GM18498 (cell line): Measurements from ENCODE around the gene RBM7.
A peak's percentile ranks its signal among the peaks of the same experiment; 100 is the strongest.

Experiments
- ATAC-seq: cut with Tn5 transposase; IDR thresholded peaks from one replicate; pipeline ENCODE4 v1.9.1; 2021; ENCODE audit warnings: mild to moderate bottlenecking, moderate library complexity; ENCODE audit not compliant: unreplicated experiment

Gene RBM7

GRCh38 chr11:114400216-114400914 lies at the start of gene RBM7, which contains the start of gene C11orf71:
TSS of gene RBM7 (plus strand) at chr11:114400666. CDS start at chr11:114400672, 6 bp downstream.
TSS of gene C11orf71 (minus strand) at chr11:114400511. CDS start at chr11:114400331, 180 bp downstream.
- ATAC-seq: peak; percentile 95

- no peak for ATAC-seq
These were observed 47.0 kb upstream of the RBM7 start for GRCh38 chr11:114353443-114353842.

- no peak for ATAC-seq
These were observed 46.4 kb upstream of the RBM7 start for GRCh38 chr11:114354076-114354475.

- no peak for ATAC-seq
These were observed 41.8 kb upstream of the RBM7 start for GRCh38 chr11:114358716-114359115.

- no peak for ATAC-seq
These were observed 41.1 kb upstream of the RBM7 start for GRCh38 chr11:114359342-114359741.

- ATAC-seq: no peak
These were observed 38.1 kb upstream of the RBM7 start for GRCh38 chr11:114362326-114362725.

- ATAC-seq: no peak
These were observed 37.5 kb upstream of the RBM7 start for GRCh38 chr11:114362958-114363357.

GRCh38 chr11:114366331-114367243 lies 33.9 kb upstream of the RBM7 start:
- no peak for ATAC-seq

- no peak for ATAC-seq
These were observed 33.1 kb upstream of the RBM7 start for GRCh38 chr11:114367244-114367957.

GRCh38 chr11:114368918-114369680 lies 31.4 kb upstream of the RBM7 start:
- ATAC-seq: no peak

GRCh38 chr11:114375052-114375451 lies 25.4 kb upstream of the RBM7 start:
- no peak for ATAC-seq

- no peak for ATAC-seq
These were observed 22.7 kb upstream of the RBM7 start for GRCh38 chr11:114377612-114378267.

- ATAC-seq: no peak
These were observed 20.9 kb upstream of the RBM7 start for GRCh38 chr11:114379394-114380069.

- ATAC-seq: no peak
These were observed 18.0 kb upstream of the RBM7 start for GRCh38 chr11:114382509-114382908.

- no peak for ATAC-seq
These were observed 16.0 kb upstream of the RBM7 start for GRCh38 chr11:114384487-114384886.

- no peak for ATAC-seq
These were observed 14.3 kb upstream of the RBM7 start for GRCh38 chr11:114386131-114386530.

- no peak for ATAC-seq
These were observed 13.9 kb upstream of the RBM7 start for GRCh38 chr11:114386545-114386944.

- ATAC-seq: no peak
These were observed 7.5 kb upstream of the RBM7 start for GRCh38 chr11:114392735-114393667.
